Loucy (cell line): ENCODE results near the gene PIK3R5.

Experiments used
- CTCF ChIP-seq: fragments of 200-600 bp; sonication (generic); conservative IDR thresholded peaks from 2 replicates; pipeline ENCODE4 v1.5.1; 2014; ENCODE audit warnings: mild to moderate bottlenecking, antibody characterized with exemption, low read length
- EZH2phosphoT487 ChIP-seq: fragments of 200-600 bp; IDR thresholded peaks from 2 replicates; pipeline ENCODE4 v1.6.1; 2018; ENCODE audit warnings: antibody characterized with exemption, mild to moderate bottlenecking, moderate library complexity, borderline replicate concordance

GRCh38 chr17:8904201-8904600 lies 61.3 kb downstream of the PIK3R5 start:
- TF ChIP-seq CTCF (no peak), EZH2phosphoT487 (no peak)
